ENCODE measurements around the gene C12orf75. TPM values are rescaled to one million over a fixed set of nuclear protein-coding genes. Genes with fewer than 3 reads are reported as not detected.
"Not testable (repeated sequence)": the region's sequence is repeated elsewhere in the genome, so short reads cannot be mapped to it uniquely, and the experiment has no call there.

Gene C12orf75
- total and polyA plus RNA-seq, 4 donors = 75.9 to 661 (median 229) TPM

DNA sequence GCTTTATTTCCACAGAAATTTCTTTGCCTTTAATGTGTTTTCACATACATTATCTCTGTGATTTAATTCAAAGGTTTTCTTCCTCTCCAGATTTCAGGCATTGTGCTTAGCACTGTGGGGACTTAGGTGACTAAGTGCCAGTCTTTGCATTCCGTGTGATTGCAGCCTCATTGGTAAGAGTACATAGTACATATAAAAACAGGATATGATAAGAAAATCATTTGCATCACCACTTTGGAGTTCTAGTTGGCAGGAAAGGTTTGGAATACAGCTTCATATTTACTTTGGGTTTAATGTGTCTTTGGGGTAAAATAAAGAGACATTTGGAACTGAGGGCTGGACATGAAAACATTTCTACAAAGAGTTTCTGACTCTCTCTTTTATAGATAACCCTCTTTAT is 37.8 kb upstream of the C12orf75 start:
- intact Hi-C loops (cut with DNase I) = no loop called here
- ATAC-seq (ENCODE audit: low FRiP score) = no peak
- no peaks in the 10 kb centered on the region for H3K36me3 ChIP-seq (ENCODE audit: control insufficient read depth in 1 of 2, insufficient read depth in 2 of 2, low read length in 1 of 2)
- WGBS, 2 donors = 4 to 7% methylated on average over 1 of the region's 1 CpG
- DNase-seq = no peak
- H3K4me3 ChIP-seq (ENCODE audit: low read length in 2 of 2) = no peak overlapping the region
- no peak overlapping the region for H3K27ac ChIP-seq (ENCODE audit: low read depth in 1 of 2, low read length in 2 of 2)
- no peaks in the 10 kb centered on the region for H3K27me3 ChIP-seq (ENCODE audit: control insufficient read depth in 1 of 2, insufficient read depth in 2 of 2, low read length in 1 of 2)
- peaks cover 0 to 2% of the 10 kb centered on the region in 2 donors for H3K4me1 ChIP-seq (ENCODE audit: control insufficient read depth in 1 of 2, insufficient read depth in 2 of 2, low read length in 2 of 2)
- no peaks in the 10 kb centered on the region for H3K9me3 ChIP-seq (ENCODE audit: control insufficient read depth, low read length)

- Histone ChIP-seq H3K9me3 (ENCODE audit: control insufficient read depth, low read length) (no peaks in the 10 kb centered on the region), H3K4me1 (ENCODE audit: control insufficient read depth in 1 of 2, insufficient read depth in 2 of 2, low read length in 2 of 2) (peaks cover 0 to 2% of the 10 kb centered on the region in 2 donors), H3K27me3 (ENCODE audit: control insufficient read depth in 1 of 2, insufficient read depth in 2 of 2, low read length in 1 of 2) (no peaks in the 10 kb centered on the region), H3K4me3 (ENCODE audit: low read length in 2 of 2) (no peak overlapping the region), H3K27ac (ENCODE audit: low read depth in 1 of 2, low read length in 2 of 2) (no peak overlapping the region), H3K36me3 (ENCODE audit: control insufficient read depth in 1 of 2, insufficient read depth in 2 of 2, low read length in 1 of 2) (no peaks in the 10 kb centered on the region)
- DNase-seq (no peak), ATAC-seq (ENCODE audit: low FRiP score) (no peak)
- intact Hi-C loops (cut with DNase I) = no loop called here
Measured at GRCh38 chr12:105293187-105293586, 37.3 kb upstream of the C12orf75 start.

DNA sequence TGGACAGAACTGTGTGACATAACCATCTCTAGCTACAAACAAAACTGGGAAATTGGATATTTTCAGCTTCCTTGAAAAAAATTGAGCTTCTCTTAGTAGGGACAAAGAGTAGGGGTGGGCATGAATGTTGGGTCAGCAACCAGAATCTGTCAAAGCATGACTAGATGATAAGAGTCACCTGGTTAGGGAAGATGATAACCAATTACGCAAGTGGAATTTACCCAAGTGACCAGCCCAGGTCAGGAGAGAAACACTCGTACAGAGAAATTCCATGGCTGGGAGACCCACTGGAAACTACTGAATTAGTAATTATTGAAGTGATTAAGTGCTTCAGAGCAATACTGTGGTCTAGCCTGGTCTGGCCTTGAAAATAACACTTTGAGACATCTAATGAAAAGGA is 36.3 kb upstream of the C12orf75 start:
- H3K4me3 ChIP-seq (ENCODE audit: low read length in 2 of 2) = no peak overlapping the region
- H3K4me1 ChIP-seq (ENCODE audit: control insufficient read depth in 1 of 2, insufficient read depth in 2 of 2, low read length in 2 of 2) = peaks cover 0 to 2% of the 10 kb centered on the region in 2 donors
- no peak for DNase-seq
- no peaks in the 10 kb centered on the region for H3K36me3 ChIP-seq (ENCODE audit: control insufficient read depth in 1 of 2, insufficient read depth in 2 of 2, low read length in 1 of 2)
- no peak overlapping the region for H3K27ac ChIP-seq (ENCODE audit: low read depth in 1 of 2, low read length in 2 of 2)
- no peak for ATAC-seq (ENCODE audit: low FRiP score)
- H3K9me3 ChIP-seq (ENCODE audit: control insufficient read depth, low read length) = no peaks in the 10 kb centered on the region
- WGBS, 2 donors = 97 to 98% methylated on average over 2 of the region's 2 CpGs
- intact Hi-C loops (cut with DNase I) = no loop called here
- H3K27me3 ChIP-seq (ENCODE audit: control insufficient read depth in 1 of 2, insufficient read depth in 2 of 2, low read length in 1 of 2) = no peaks in the 10 kb centered on the region

- H3K27ac ChIP-seq (ENCODE audit: low read depth in 1 of 2, low read length in 2 of 2) = no peak overlapping the region
- DNase-seq (no peak), ATAC-seq (ENCODE audit: low FRiP score) (no peak)
- H3K36me3 ChIP-seq (ENCODE audit: control insufficient read depth in 1 of 2, insufficient read depth in 2 of 2, low read length in 1 of 2) = no peaks in the 10 kb centered on the region
- H3K4me3 ChIP-seq (ENCODE audit: low read length in 2 of 2) = no peak overlapping the region
- H3K27me3 ChIP-seq (ENCODE audit: control insufficient read depth in 1 of 2, insufficient read depth in 2 of 2, low read length in 1 of 2) = no peaks in the 10 kb centered on the region
- intact Hi-C loops (cut with DNase I) = no loop called here
- no peaks in the 10 kb centered on the region for H3K9me3 ChIP-seq (ENCODE audit: control insufficient read depth, low read length)
- peaks cover 0 to 2% of the 10 kb centered on the region in 2 donors for H3K4me1 ChIP-seq (ENCODE audit: control insufficient read depth in 1 of 2, insufficient read depth in 2 of 2, low read length in 2 of 2)
- 92 to 95% methylated on average over 4 of the region's 4 CpGs for WGBS, 2 donors
Measured at GRCh38 chr12:105294886-105295479, 35.5 kb upstream of the C12orf75 start.

DNA sequence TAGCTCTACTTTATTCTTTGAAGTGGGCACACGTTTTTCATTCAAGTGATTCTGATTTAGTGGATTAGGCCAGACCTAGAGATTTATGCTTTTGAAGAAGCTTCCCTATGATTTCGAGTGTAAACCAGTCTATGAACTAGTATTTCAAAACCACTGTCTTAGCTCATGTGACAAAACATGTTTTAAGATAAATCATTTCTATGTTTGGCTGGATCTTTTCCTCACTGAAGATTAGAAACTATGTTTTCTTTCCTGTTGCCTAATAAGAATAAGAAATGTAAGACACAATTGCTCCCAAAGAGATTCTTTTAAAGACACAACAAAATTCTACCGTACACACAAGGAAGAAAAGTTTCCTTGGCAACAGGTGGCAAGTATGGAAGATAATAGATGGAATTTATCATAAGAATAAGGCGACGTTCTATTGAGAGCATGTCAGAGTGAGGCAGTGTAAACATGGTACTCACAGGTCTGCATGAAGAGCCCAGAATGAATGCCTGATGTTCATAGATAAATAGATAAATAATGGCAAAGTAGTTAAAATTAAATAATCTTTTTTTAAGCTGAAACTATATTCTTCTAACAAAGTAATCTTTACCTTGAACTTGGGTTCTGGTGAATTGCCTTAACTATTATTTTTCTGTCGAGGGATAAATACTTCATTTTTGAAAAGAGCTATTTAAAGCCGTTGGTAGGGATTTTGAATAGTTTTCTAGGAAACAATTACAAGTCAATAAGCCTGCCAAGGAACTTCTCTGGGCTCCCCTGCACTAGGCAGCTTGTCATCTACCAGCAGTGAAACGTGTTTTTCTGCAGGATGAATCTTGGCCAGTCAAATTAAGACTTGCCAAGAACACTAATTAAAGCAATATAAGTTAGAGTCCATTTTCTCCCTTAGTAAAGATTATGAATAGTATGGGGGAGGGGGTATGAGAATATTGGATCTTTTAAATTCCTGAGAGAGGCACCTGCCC is 34.1 kb upstream of the C12orf75 start:
- no peak overlapping the region for H3K4me3 ChIP-seq (ENCODE audit: low read length in 2 of 2)
- DNase-seq (no peak), ATAC-seq (ENCODE audit: low FRiP score) (no peak)
- intact Hi-C loops (cut with DNase I) = no loop called here
- no peak overlapping the region for H3K27ac ChIP-seq (ENCODE audit: low read depth in 1 of 2, low read length in 2 of 2)
- WGBS, 2 donors = 20 to 32% methylated on average over 8 of the region's 8 CpGs
- H3K27me3 ChIP-seq (ENCODE audit: control insufficient read depth in 1 of 2, insufficient read depth in 2 of 2, low read length in 1 of 2) = no peaks in the 10 kb centered on the region
- H3K9me3 ChIP-seq (ENCODE audit: control insufficient read depth, low read length) = no peaks in the 10 kb centered on the region
- no peaks in the 10 kb centered on the region for H3K36me3 ChIP-seq (ENCODE audit: control insufficient read depth in 1 of 2, insufficient read depth in 2 of 2, low read length in 1 of 2)
- H3K4me1 ChIP-seq (ENCODE audit: control insufficient read depth in 1 of 2, insufficient read depth in 2 of 2, low read length in 2 of 2) = peaks cover 0 to 2% of the 10 kb centered on the region in 2 donors

- 92 to 93% methylated on average over 6 of the region's 6 CpGs for WGBS, 2 donors
- intact Hi-C loops (cut with DNase I) = no loop called here
- H3K4me3 ChIP-seq (ENCODE audit: low read length in 2 of 2) = no peak overlapping the region
- ATAC-seq (ENCODE audit: low FRiP score) = no peak
- H3K4me1 ChIP-seq (ENCODE audit: control insufficient read depth in 1 of 2, insufficient read depth in 2 of 2, low read length in 2 of 2) = no peaks in the 10 kb centered on the region
- H3K36me3 ChIP-seq (ENCODE audit: control insufficient read depth in 1 of 2, insufficient read depth in 2 of 2, low read length in 1 of 2) = no peaks in the 10 kb centered on the region
- H3K27me3 ChIP-seq (ENCODE audit: control insufficient read depth in 1 of 2, insufficient read depth in 2 of 2, low read length in 1 of 2) = no peaks in the 10 kb centered on the region
- DNase-seq = no peak
- H3K9me3 ChIP-seq (ENCODE audit: control insufficient read depth, low read length) = no peaks in the 10 kb centered on the region
- H3K27ac ChIP-seq (ENCODE audit: low read depth in 1 of 2, low read length in 2 of 2) = no peak overlapping the region
Measured at GRCh38 chr12:105300883-105301282, 29.6 kb upstream of the C12orf75 start.

- Histone ChIP-seq H3K36me3 (ENCODE audit: control insufficient read depth in 1 of 2, insufficient read depth in 2 of 2, low read length in 1 of 2) (no peaks in the 10 kb centered on the region), H3K27ac (ENCODE audit: low read depth in 1 of 2, low read length in 2 of 2) (no peak overlapping the region)
Measured at GRCh38 chr12:105301696-105302095, 28.8 kb upstream of the C12orf75 start.

GRCh38 chr12:105302986-105303385 is 27.5 kb upstream of the C12orf75 start:
- DNase-seq; H3K27ac ChIP-seq (ENCODE audit: low read depth in 1 of 2, low read length in 2 of 2); H3K4me1 ChIP-seq (ENCODE audit: control insufficient read depth in 1 of 2, insufficient read depth in 2 of 2, low read length in 2 of 2); H3K4me3 ChIP-seq (ENCODE audit: low read length in 2 of 2); ATAC-seq (ENCODE audit: low FRiP score); H3K36me3 ChIP-seq (ENCODE audit: control insufficient read depth in 1 of 2, insufficient read depth in 2 of 2, low read length in 1 of 2); intact Hi-C loops (cut with DNase I); H3K27me3 ChIP-seq (ENCODE audit: control insufficient read depth in 1 of 2, insufficient read depth in 2 of 2, low read length in 1 of 2); H3K9me3 ChIP-seq (ENCODE audit: control insufficient read depth, low read length): not testable (repeated sequence)
- WGBS, 2 donors = 97 to 98% methylated on average over 6 to 7 of the region's 7 CpGs

More at GRCh38 chr12:105301696-105302095, 28.8 kb upstream of the C12orf75 start:
- H3K4me3 ChIP-seq (ENCODE audit: low read length in 2 of 2) = no peak overlapping the region
- ATAC-seq (ENCODE audit: low FRiP score) (no peak), DNase-seq (no peak)
- no peaks in the 10 kb centered on the region for H3K27me3 ChIP-seq (ENCODE audit: control insufficient read depth in 1 of 2, insufficient read depth in 2 of 2, low read length in 1 of 2)
- no peaks in the 10 kb centered on the region for H3K4me1 ChIP-seq (ENCODE audit: control insufficient read depth in 1 of 2, insufficient read depth in 2 of 2, low read length in 2 of 2)
- intact Hi-C loops (cut with DNase I) = no loop called here
- no peaks in the 10 kb centered on the region for H3K9me3 ChIP-seq (ENCODE audit: control insufficient read depth, low read length)
- 64 to 70% methylated on average over 5 of the region's 5 CpGs for WGBS, 2 donors

DNA sequence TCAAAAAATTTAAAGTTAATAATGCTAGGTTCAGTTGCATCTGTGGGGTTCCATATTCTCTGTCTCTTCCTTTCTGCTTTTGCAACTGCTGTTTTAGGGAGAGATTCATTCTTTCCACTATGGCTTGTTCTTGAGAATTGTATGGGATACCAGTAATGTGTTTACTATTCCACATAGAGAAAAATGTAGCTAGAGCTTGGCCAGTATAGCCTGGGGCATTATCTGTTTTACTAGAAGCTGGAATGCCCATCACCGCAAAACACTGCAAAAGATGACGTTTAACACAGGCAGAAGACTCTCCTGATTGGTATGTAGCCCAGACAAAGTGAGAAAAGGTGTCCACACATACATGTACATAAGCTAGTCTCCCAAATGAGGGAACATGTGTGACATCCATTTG is 25.9 kb upstream of the C12orf75 start:
- 96 to 98% methylated on average over 2 of the region's 2 CpGs for WGBS, 2 donors
- DNase-seq; ATAC-seq (ENCODE audit: low FRiP score): not testable (repeated sequence)

More for the DNA sequence above, 25.9 kb upstream of the C12orf75 start:
- intact Hi-C loops (cut with DNase I); H3K27me3 ChIP-seq (ENCODE audit: control insufficient read depth in 1 of 2, insufficient read depth in 2 of 2, low read length in 1 of 2); H3K27ac ChIP-seq (ENCODE audit: low read depth in 1 of 2, low read length in 2 of 2); H3K9me3 ChIP-seq (ENCODE audit: control insufficient read depth, low read length); H3K4me1 ChIP-seq (ENCODE audit: control insufficient read depth in 1 of 2, insufficient read depth in 2 of 2, low read length in 2 of 2); H3K4me3 ChIP-seq (ENCODE audit: low read length in 2 of 2); H3K36me3 ChIP-seq (ENCODE audit: control insufficient read depth in 1 of 2, insufficient read depth in 2 of 2, low read length in 1 of 2): not testable (repeated sequence)

Measured in aorta (tissue), 5 donors.